SK-N-SH (cell line): ENCODE data around the gene RAI14. TPM values are rescaled to one million over a fixed set of nuclear protein-coding genes. Genes with fewer than 3 reads are reported as not detected.
A peak's percentile ranks its signal among the peaks of the same experiment; 100 is the strongest.

ENCODE experiments used
- CTCF ChIA-PET: fragments of 300-600, 350-600 bp; formaldehyde crosslinking; extraction: SDS; loops from one replicate; lab custom pipeline; 2021; lab: Yijun Ruan, JAX
- POLR2A ChIA-PET: fragments of 350-600 bp; sonication (Branson Sonifier 250); formaldehyde crosslinking; extraction: SDS; loops from one replicate; lab custom pipeline; 2020; ENCODE audit warnings: antibody characterized with exemption, inconsistent platforms; lab: Yijun Ruan, JAX
- DNase-seq: peaks from one replicate; pipeline ENCODE4 v3.0.0; 2012
- H2AFZ ChIP-seq: fragments of 200-600 bp; sonication (generic); 2 replicates; pipeline ENCODE4 v1.8.1; 2016; ENCODE audit warnings: antibody characterized with exemption, mild to moderate bottlenecking, low read depth
- H3F3A ChIP-seq: fragments of 200-600 bp; sonication (generic); replicated peaks from 2 replicates; pipeline ENCODE3; 2016; ENCODE audit warnings: antibody characterized with exemption, mild to moderate bottlenecking; ENCODE audit not compliant: insufficient read depth
- H3K27ac ChIP-seq, 2 experiments: fragments of 200-500 bp in 1 of 2; fragments of 200-600 bp in 1 of 2; sonication (Bioruptor generic) in 1 of 2; sonication (generic), shearing (Covaris generic) in 1 of 2; 2 replicates each; pipeline versions ENCODE4 v1.5.1 to v1.6.1; 2014 to 2016; ENCODE audit warnings: low read depth in 2 of 2, inconsistent platforms in 1 of 2, low read length in 1 of 2, mild to moderate bottlenecking in 1 of 2, mixed read lengths in 1 of 2
- H3K27me3 ChIP-seq: fragments of 200-600 bp; sonication (generic), shearing (Covaris generic); 2 replicates; pipeline ENCODE4 v1.6.1; 2016; ENCODE audit warnings: mixed run types; ENCODE audit not compliant: insufficient read depth
- H3K36me3 ChIP-seq, 2 experiments: fragments of 200-500 bp in 1 of 2; fragments of 200-600 bp in 1 of 2; sonication (Bioruptor generic) in 1 of 2; sonication (generic) in 1 of 2; replicated peaks in 1 of 2; 2 replicates each; pipeline versions ENCODE3 to v1.5.1; 2014 to 2016; ENCODE audit warnings: low read length in 1 of 2, mild to moderate bottlenecking in 1 of 2; ENCODE audit not compliant: insufficient read depth in 2 of 2, control insufficient read depth in 1 of 2
- H3K4me1 ChIP-seq, 2 experiments: fragments of 200-500 bp in 1 of 2; fragments of 200-600 bp in 1 of 2; sonication (Bioruptor generic) in 1 of 2; sonication (generic), shearing (Covaris generic) in 1 of 2; 2 replicates each; pipeline versions ENCODE4 v1.5.1 to v1.6.1; 2014 to 2016; ENCODE audit warnings: low read depth in 1 of 2, low read length in 1 of 2, mixed run types in 1 of 2; ENCODE audit not compliant: insufficient read depth in 2 of 2, control insufficient read depth in 1 of 2
- H3K4me2 ChIP-seq: fragments of 200-600 bp; sonication (generic), shearing (Covaris generic); 2 replicates; pipeline ENCODE4 v1.6.1; 2017; ENCODE audit warnings: mixed run types
- H3K4me3 ChIP-seq, 2 experiments: fragments of 200-500 bp in 1 of 2; fragments of 200-600 bp in 1 of 2; sonication (Bioruptor generic) in 1 of 2; sonication (generic), shearing (Covaris generic) in 1 of 2; 2 replicates each; pipeline versions ENCODE4 v1.5.1 to v1.8.1; 2014 to 2016; ENCODE audit warnings: low read depth in 2 of 2, inconsistent platforms in 1 of 2, low read length in 1 of 2, mild to moderate bottlenecking in 1 of 2, mixed read lengths in 1 of 2, moderate library complexity in 1 of 2
- H3K79me2 ChIP-seq: fragments of 200-600 bp; sonication (generic); 2 replicates; pipeline ENCODE4 v1.8.1; 2017; ENCODE audit warnings: mild to moderate bottlenecking; ENCODE audit not compliant: insufficient read depth
- H3K9ac ChIP-seq: fragments of 200-600 bp; sonication (generic); 2 replicates; pipeline ENCODE4 v1.6.1; 2017; ENCODE audit warnings: mixed run types
- H3K9me2 ChIP-seq: fragments of 200-600 bp; sonication (generic); 2 replicates; pipeline ENCODE4 v1.6.1; 2017; ENCODE audit warnings: mixed run types
- H3K9me3 ChIP-seq: fragments of 200-600 bp; sonication (generic); 2 replicates; pipeline ENCODE4 v1.6.1; 2017; ENCODE audit warnings: mixed run types, mild to moderate bottlenecking, moderate library complexity
- H4K20me1 ChIP-seq: fragments of 200-600 bp; sonication (generic); 2 replicates; pipeline ENCODE4 v1.6.1; 2017; ENCODE audit warnings: mild to moderate bottlenecking, mixed run types; ENCODE audit not compliant: insufficient read depth
- CHD2 ChIP-seq: fragments of 150-350 bp; IDR thresholded peaks from 2 replicates; pipeline ENCODE4 v1.6.1; 2018; ENCODE audit warnings: low read length; ENCODE audit not compliant: partially characterized antibody
- EP300 ChIP-seq, 2 experiments: IDR thresholded peaks; 2 replicates each; pipeline versions ENCODE4 v1.4.0 to v1.6.1; 2012; ENCODE audit warnings: borderline replicate concordance in 1 of 2, low read depth in 1 of 2, low read length in 1 of 2
- FOSL2 ChIP-seq: IDR thresholded peaks from 2 replicates; pipeline ENCODE4 v1.4.0; 2012; ENCODE audit warnings: low read depth, mild to moderate bottlenecking, moderate library complexity, borderline replicate concordance
- GABPA ChIP-seq: IDR thresholded peaks from 2 replicates; pipeline ENCODE4 v1.4.0; 2012; ENCODE audit warnings: low read depth, mild to moderate bottlenecking
- MEF2A ChIP-seq: IDR thresholded peaks from 2 replicates; pipeline ENCODE4 v1.4.0; 2012; ENCODE audit warnings: low read depth, borderline replicate concordance
- NRF1 ChIP-seq: IDR thresholded peaks from 2 replicates; pipeline ENCODE4 v1.6.1; 2012; ENCODE audit warnings: low read depth, mild to moderate bottlenecking, low read length
- PBX3 ChIP-seq: IDR thresholded peaks from 2 replicates; pipeline ENCODE4; 2012
- POLR2AphosphoS5 ChIP-seq: IDR thresholded peaks from 2 replicates; pipeline ENCODE4 v1.6.1; 2012; ENCODE audit warnings: low read depth, low read length
- RCOR1 ChIP-seq: fragments of 150-350 bp; IDR thresholded peaks from 2 replicates; pipeline ENCODE4 v1.6.1; 2017; ENCODE audit warnings: antibody characterized with exemption, low read length
- RXRA ChIP-seq: IDR thresholded peaks from 2 replicates; pipeline ENCODE4 v1.4.0; 2012; ENCODE audit warnings: low read depth, mild to moderate bottlenecking, borderline replicate concordance
- TAF1 ChIP-seq: IDR thresholded peaks from 2 replicates; pipeline ENCODE4 v1.6.1; 2012; ENCODE audit warnings: low read depth, mild to moderate bottlenecking, low read length, moderate library complexity, borderline replicate concordance
- USF1 ChIP-seq: IDR thresholded peaks from 2 replicates; pipeline ENCODE4 v1.4.0; 2012; ENCODE audit warnings: low read depth, borderline replicate concordance
- YY1 ChIP-seq: IDR thresholded peaks from 2 replicates; pipeline ENCODE4 v1.4.0; 2012; ENCODE audit warnings: low read depth, mild to moderate bottlenecking
- WGBS: methylation state at CpG from one replicate; pipeline ENCODE4 v1.1.6; 2017; ENCODE audit warnings: low lambda C conversion rate; 5-methylcytosine and 5-hydroxymethylcytosine counted together
- polyA plus RNA-seq, 3 experiments: library from polyadenylated mRNA; depleted of rRNA; stranded (reverse); fragments of >200 nt; gene quantifications; 2 replicates each; pipeline ENCODE4 v1.2.3, GENCODE V29; 2012

The RAI14 gene
- polyA plus RNA-seq, 1 of the 3 experiments (the other 2 are of a cell fraction): 53.2 TPM

GRCh38 chr5:34660444-34660843, 4.3 kb downstream of the RAI14 start:
- peaks cover 87% of the 10 kb centered on the region for H3K79me2 ChIP-seq
- H3K36me3 ChIP-seq: peaks cover 2 to 30% of the 10 kb centered on the region in 2 experiments
- no peak overlapping the region for H3K4me3 ChIP-seq
- H3K27me3 ChIP-seq: no peaks in the 10 kb centered on the region
- H3K4me1 ChIP-seq: peaks cover 3 to 9% of the 10 kb centered on the region in 2 experiments; a peak in 1 of 4 replicates
- H3K27ac ChIP-seq: peak overlapping the region in 1 of 2 experiments; percentile 97; a peak in 2 of 4 replicates
- H3K9me2 ChIP-seq: no peaks in the 10 kb centered on the region
- ChIA-PET POLR2A (no interaction called here), CTCF (no interaction called here)
- no peak overlapping the region for H2AFZ ChIP-seq
- H3K4me2 ChIP-seq: peak overlapping the region; percentile 79; the same call in 1 of the 2 replicates
- no peak for DNase-seq
- H4K20me1 ChIP-seq: peaks cover 38% of the 10 kb centered on the region
- H3F3A ChIP-seq: peaks cover 20% of the 10 kb centered on the region
- 69% methylated on average over 4 of the region's 4 CpGs for WGBS
- TF ChIP-seq FOSL2 (0 out of 2 replicates have a peak, but pooled peaks have one; percentile 1), RCOR1 (no peak)
- peak overlapping the region; percentile 36; the same call in 1 of the 2 replicates for H3K9ac ChIP-seq
- H3K9me3 ChIP-seq: no peaks in the 10 kb centered on the region

GRCh38 chr5:34663771-34664496, 7.8 kb downstream of the RAI14 start:
- Histone ChIP-seq H3K27me3 (no peaks in the 10 kb centered on the region), H3K79me2 (peaks cover 98% of the 10 kb centered on the region), H3K4me2 (no peak overlapping the region), H2AFZ (no peak overlapping the region), H4K20me1 (peaks cover 37% of the 10 kb centered on the region), H3K4me3 (no peak overlapping the region), H3K4me1 (peaks cover 0 to 9% of the 10 kb centered on the region in 2 experiments; a peak in 1 of 4 replicates), H3K9me3 (no peaks in the 10 kb centered on the region), H3K36me3 (peaks cover 2 to 46% of the 10 kb centered on the region in 2 experiments), H3K27ac (no peak overlapping the region), H3K9me2 (no peaks in the 10 kb centered on the region), H3F3A (peaks cover 7% of the 10 kb centered on the region), H3K9ac (no peak overlapping the region)
- ChIA-PET CTCF (no interaction called here), POLR2A (no interaction called here)
- DNase-seq: no peak
- 69% methylated on average over 7 of the region's 7 CpGs for WGBS
- no peak for TF ChIP-seq PBX3
- TF ChIP-seq POLR2AphosphoS5: no peak
- no peak for TF ChIP-seq GABPA
- TF ChIP-seq YY1: no peak
- TF ChIP-seq NRF1: no peak
- TF ChIP-seq RXRA: no peak
- no peak for TF ChIP-seq EP300 (IDR thresholded peaks at IDR 0.05; ENCODE audit: borderline replicate concordance in 1 of 2, low read depth in 1 of 2, low read length in 1 of 2)
- no peak for TF ChIP-seq USF1
- TF ChIP-seq TAF1: no peak
- no peak for TF ChIP-seq MEF2A
- TF ChIP-seq CHD2: no peak
